DOHH2 (cell line): ENCODE results near the gene POLD4.

Source experiments
- EZH2phosphoT487 ChIP-seq: fragments of 200-600 bp; sonication (generic); IDR thresholded peaks from 2 replicates; pipeline ENCODE4 v1.6.1; 2017; ENCODE audit warnings: borderline replicate concordance, mild to moderate bottlenecking, antibody characterized with exemption, low read length, moderate library complexity, mixed read lengths
- TF ChIP-seq, protein P1 (sequence below): fragments of 200-600 bp; sonication (generic); IDR thresholded peaks from one replicate; pipeline ENCODE4 v1.5.1; 2014; ENCODE audit warnings: antibody characterized with exemption, mild to moderate bottlenecking, low read depth, low read length; ENCODE audit not compliant: poor library complexity, severe bottlenecking

DNA sequence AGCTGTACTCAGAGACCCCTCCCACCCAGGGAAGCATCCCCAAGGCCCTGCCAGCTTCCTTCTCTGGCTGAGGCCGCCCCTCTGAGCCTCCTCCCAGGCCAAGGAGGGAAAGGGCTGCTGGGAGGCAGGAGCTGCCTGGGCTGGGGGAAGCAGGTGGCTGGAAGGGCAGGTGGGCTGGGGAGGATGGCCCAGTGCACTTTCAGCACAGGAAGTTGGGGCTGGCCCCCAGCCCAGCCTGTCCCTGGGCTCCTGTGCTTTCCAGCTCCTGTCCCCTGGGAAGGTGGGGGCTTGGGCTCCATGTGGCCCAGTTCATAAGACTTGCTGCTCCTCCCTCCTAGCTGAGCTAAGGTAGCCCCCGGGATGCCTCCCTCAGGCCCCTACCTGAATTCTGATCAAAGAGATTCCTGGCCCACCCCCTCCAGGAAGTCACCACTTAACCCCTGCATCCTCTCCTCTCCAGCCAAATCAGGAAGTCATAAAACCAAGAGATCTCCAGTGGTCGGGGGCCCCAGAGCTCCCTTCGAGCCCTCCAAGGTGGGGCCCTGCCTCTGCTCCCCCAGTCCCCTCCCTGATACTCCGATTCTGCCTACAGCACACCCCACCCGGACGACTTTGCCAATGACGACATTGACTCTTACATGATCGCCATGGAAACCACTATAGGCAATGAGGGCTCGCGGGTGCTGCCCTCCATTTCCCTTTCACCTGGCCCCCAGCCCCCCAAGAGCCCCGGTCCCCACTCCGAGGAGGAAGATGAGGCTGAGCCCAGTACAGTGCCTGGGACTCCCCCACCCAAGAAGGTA lies 43.4 kb upstream of the POLD4 start:
- TF ChIP-seq, protein P1, sequence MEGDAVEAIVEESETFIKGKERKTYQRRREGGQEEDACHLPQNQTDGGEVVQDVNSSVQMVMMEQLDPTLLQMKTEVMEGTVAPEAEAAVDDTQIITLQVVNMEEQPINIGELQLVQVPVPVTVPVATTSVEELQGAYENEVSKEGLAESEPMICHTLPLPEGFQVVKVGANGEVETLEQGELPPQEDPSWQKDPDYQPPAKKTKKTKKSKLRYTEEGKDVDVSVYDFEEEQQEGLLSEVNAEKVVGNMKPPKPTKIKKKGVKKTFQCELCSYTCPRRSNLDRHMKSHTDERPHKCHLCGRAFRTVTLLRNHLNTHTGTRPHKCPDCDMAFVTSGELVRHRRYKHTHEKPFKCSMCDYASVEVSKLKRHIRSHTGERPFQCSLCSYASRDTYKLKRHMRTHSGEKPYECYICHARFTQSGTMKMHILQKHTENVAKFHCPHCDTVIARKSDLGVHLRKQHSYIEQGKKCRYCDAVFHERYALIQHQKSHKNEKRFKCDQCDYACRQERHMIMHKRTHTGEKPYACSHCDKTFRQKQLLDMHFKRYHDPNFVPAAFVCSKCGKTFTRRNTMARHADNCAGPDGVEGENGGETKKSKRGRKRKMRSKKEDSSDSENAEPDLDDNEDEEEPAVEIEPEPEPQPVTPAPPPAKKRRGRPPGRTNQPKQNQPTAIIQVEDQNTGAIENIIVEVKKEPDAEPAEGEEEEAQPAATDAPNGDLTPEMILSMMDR = no peak
- TF ChIP-seq EZH2phosphoT487 = no peak
